ENCODE data around the gene FILIP1L. TPM values are rescaled to one million over a fixed set of nuclear protein-coding genes. Genes with fewer than 3 reads are reported as not detected.

The FILIP1L gene
- polyA plus RNA-seq, 3 donors: 0.13 to 0.40 (median 0.25) TPM

GRCh38 chr3:99870712-99871111 is 243.6 kb downstream of the FILIP1L start:
- Mint-ChIP-seq H3K36me3 (no peaks in the 10 kb centered on the region), H3K27ac (peak overlapping the region in 1 of 7 donors; percentile 17), H3K4me3 (no peak overlapping the region), H3K9me3 (no peaks in the 10 kb centered on the region), H3K27me3 (ENCODE audit: low read depth in 3 of 3) (peaks cover 0 to 6% (median 2%) of the 10 kb centered on the region in 3 donors), H3K4me1 (peaks cover 5% of the 10 kb centered on the region)
- intact Hi-C loops (cut with micrococcal nuclease): no loop called here
- Histone ChIP-seq H4K20me1 (ENCODE audit: insufficient read depth, low read length) (no peaks in the 10 kb centered on the region), H3K4me1 (ENCODE audit: control insufficient read depth in 1 of 2, insufficient read depth in 2 of 2, low read length in 2 of 2) (peaks cover 0 to 6% of the 10 kb centered on the region in 2 donors), H2AFZ (ENCODE audit: insufficient read depth, low read depth, low read length, poor library complexity, severe bottlenecking) (no peak overlapping the region), H3K4me3 (replicated peaks in 1 of 3; ENCODE audit: low read depth in 2 of 3, low read length in 3 of 3) (no peak overlapping the region), H3K79me2 (ENCODE audit: insufficient read depth, low read length) (no peaks in the 10 kb centered on the region), H3K27me3 (ENCODE audit: control insufficient read depth in 2 of 2, insufficient read depth in 2 of 2, low read length in 2 of 2) (peaks cover 0 to 2% of the 10 kb centered on the region in 2 donors), H3K27ac (ENCODE audit: low read depth in 1 of 2, low read length in 2 of 2) (no peak overlapping the region), H3K4me2 (replicated peaks; ENCODE audit: extremely low read depth, low read length, poor library complexity, severe bottlenecking) (no peak overlapping the region), H3K9ac (ENCODE audit: insufficient read depth, low read length, poor library complexity, severe bottlenecking) (no peak overlapping the region), H3K9me3 (replicated peaks in 1 of 2; ENCODE audit: control insufficient read depth in 1 of 2, insufficient read depth in 1 of 2, low read length in 2 of 2) (no peaks in the 10 kb centered on the region), H3K36me3 (replicated peaks in 1 of 2; ENCODE audit: control insufficient read depth in 1 of 2, insufficient read depth in 2 of 2, low read length in 2 of 2) (no peaks in the 10 kb centered on the region)
- no peak for TF ChIP-seq CTCF (IDR thresholded peaks at IDR 0.05)
- DNase-seq: no peak
- 40% methylated on average over 1 of the region's 2 CpGs for WGBS (ENCODE audit: insufficient coverage)

GRCh38 chr3:99869621-99870020 is 244.7 kb downstream of the FILIP1L start:
- H2AFZ ChIP-seq (ENCODE audit: insufficient read depth, low read depth, low read length, poor library complexity, severe bottlenecking): no peak overlapping the region
- WGBS (ENCODE audit: insufficient coverage): no CpG with 5 or more reads among the region's 1 CpG
- H3K4me3 ChIP-seq (replicated peaks in 1 of 3; ENCODE audit: low read depth in 2 of 3, low read length in 3 of 3): no peak overlapping the region
- H4K20me1 ChIP-seq (ENCODE audit: insufficient read depth, low read length): no peaks in the 10 kb centered on the region
- no peak overlapping the region for H3K9ac ChIP-seq (ENCODE audit: insufficient read depth, low read length, poor library complexity, severe bottlenecking)
- no peaks in the 10 kb centered on the region for H3K4me1 ChIP-seq (ENCODE audit: control insufficient read depth in 1 of 2, insufficient read depth in 2 of 2, low read length in 2 of 2)
- Mint-ChIP-seq H3K9me3 (no peaks in the 10 kb centered on the region), H3K27ac (peak overlapping the region in 1 of 7 donors; percentile 20), H3K36me3 (no peaks in the 10 kb centered on the region), H3K4me1 (no peaks in the 10 kb centered on the region), H3K4me3 (no peak overlapping the region), H3K27me3 (ENCODE audit: low read depth in 3 of 3) (peaks cover 0 to 2% (median 2%) of the 10 kb centered on the region in 3 donors)
- no peaks in the 10 kb centered on the region for H3K36me3 ChIP-seq (replicated peaks in 1 of 2; ENCODE audit: control insufficient read depth in 1 of 2, insufficient read depth in 2 of 2, low read length in 2 of 2)
- no peaks in the 10 kb centered on the region for H3K9me3 ChIP-seq (replicated peaks in 1 of 2; ENCODE audit: control insufficient read depth in 1 of 2, insufficient read depth in 1 of 2, low read length in 2 of 2)
- H3K27ac ChIP-seq (ENCODE audit: low read depth in 1 of 2, low read length in 2 of 2): no peak overlapping the region
- TF ChIP-seq CTCF (IDR thresholded peaks at IDR 0.05): no peak
- H3K4me2 ChIP-seq (replicated peaks; ENCODE audit: extremely low read depth, low read length, poor library complexity, severe bottlenecking): no peak overlapping the region
- no peak for DNase-seq
- peaks cover 0 to under 1% of the 10 kb centered on the region in 2 donors for H3K27me3 ChIP-seq (ENCODE audit: control insufficient read depth in 2 of 2, insufficient read depth in 2 of 2, low read length in 2 of 2)
- intact Hi-C loops (cut with micrococcal nuclease): no loop called here
- no peaks in the 10 kb centered on the region for H3K79me2 ChIP-seq (ENCODE audit: insufficient read depth, low read length)

All from CD14-positive monocyte (primary cell).